Measurements from ENCODE around the gene MOSPD3.
"Not testable (repeated sequence)": the region's sequence is repeated elsewhere in the genome, so short reads cannot be mapped to it uniquely, and the experiment has no call there.

The MOSPD3 gene

GRCh38 chr7:100641860-100642533 lies 29.7 kb downstream of the MOSPD3 start:
- no peak overlapping the region for H3K4me3 ChIP-seq (ENCODE audit: low read depth, low read length)
- TF ChIP-seq, protein P1, sequence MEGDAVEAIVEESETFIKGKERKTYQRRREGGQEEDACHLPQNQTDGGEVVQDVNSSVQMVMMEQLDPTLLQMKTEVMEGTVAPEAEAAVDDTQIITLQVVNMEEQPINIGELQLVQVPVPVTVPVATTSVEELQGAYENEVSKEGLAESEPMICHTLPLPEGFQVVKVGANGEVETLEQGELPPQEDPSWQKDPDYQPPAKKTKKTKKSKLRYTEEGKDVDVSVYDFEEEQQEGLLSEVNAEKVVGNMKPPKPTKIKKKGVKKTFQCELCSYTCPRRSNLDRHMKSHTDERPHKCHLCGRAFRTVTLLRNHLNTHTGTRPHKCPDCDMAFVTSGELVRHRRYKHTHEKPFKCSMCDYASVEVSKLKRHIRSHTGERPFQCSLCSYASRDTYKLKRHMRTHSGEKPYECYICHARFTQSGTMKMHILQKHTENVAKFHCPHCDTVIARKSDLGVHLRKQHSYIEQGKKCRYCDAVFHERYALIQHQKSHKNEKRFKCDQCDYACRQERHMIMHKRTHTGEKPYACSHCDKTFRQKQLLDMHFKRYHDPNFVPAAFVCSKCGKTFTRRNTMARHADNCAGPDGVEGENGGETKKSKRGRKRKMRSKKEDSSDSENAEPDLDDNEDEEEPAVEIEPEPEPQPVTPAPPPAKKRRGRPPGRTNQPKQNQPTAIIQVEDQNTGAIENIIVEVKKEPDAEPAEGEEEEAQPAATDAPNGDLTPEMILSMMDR (IDR thresholded peaks at IDR 0.05; ENCODE audit: insufficient read depth, low read length, missing control alignments), result no peak
- CTCF ChIA-PET, result no interaction called here
- POLR2A ChIA-PET, result no interaction called here
- no peak for DNase-seq (ENCODE audit: low read depth, low spot score)

- no peak for DNase-seq (ENCODE audit: low read depth, low spot score)
- no peak overlapping the region for H3K4me3 ChIP-seq (ENCODE audit: low read depth, low read length)
- ChIA-PET POLR2A (no interaction called here), CTCF (no interaction called here)
- TF ChIP-seq, protein P1 (IDR thresholded peaks at IDR 0.05; ENCODE audit: insufficient read depth, low read length, missing control alignments), result no peak
Observed at GRCh38 chr7:100642534-100642907, 30.2 kb downstream of the MOSPD3 start.

- TF ChIP-seq, protein P1 (IDR thresholded peaks at IDR 0.05; ENCODE audit: insufficient read depth, low read length, missing control alignments), result no peak
- ChIA-PET CTCF (no interaction called here), POLR2A (no interaction called here)
Observed at GRCh38 chr7:100649826-100650565, 37.7 kb downstream of the MOSPD3 start.

GRCh38 chr7:100654908-100655831 lies 42.8 kb downstream of the MOSPD3 start:
- CTCF ChIA-PET, result interaction anchor here (1.0 kb wide), 1 partner anchor 37 kb away, joined by 3 read pairs; no protein-coding TSS in a partner anchor

More at GRCh38 chr7:100649826-100650565, 37.7 kb downstream of the MOSPD3 start:
- DNase-seq (ENCODE audit: low read depth, low spot score), result no peak
- H3K4me3 ChIP-seq (ENCODE audit: low read depth, low read length), result no peak overlapping the region

DNA sequence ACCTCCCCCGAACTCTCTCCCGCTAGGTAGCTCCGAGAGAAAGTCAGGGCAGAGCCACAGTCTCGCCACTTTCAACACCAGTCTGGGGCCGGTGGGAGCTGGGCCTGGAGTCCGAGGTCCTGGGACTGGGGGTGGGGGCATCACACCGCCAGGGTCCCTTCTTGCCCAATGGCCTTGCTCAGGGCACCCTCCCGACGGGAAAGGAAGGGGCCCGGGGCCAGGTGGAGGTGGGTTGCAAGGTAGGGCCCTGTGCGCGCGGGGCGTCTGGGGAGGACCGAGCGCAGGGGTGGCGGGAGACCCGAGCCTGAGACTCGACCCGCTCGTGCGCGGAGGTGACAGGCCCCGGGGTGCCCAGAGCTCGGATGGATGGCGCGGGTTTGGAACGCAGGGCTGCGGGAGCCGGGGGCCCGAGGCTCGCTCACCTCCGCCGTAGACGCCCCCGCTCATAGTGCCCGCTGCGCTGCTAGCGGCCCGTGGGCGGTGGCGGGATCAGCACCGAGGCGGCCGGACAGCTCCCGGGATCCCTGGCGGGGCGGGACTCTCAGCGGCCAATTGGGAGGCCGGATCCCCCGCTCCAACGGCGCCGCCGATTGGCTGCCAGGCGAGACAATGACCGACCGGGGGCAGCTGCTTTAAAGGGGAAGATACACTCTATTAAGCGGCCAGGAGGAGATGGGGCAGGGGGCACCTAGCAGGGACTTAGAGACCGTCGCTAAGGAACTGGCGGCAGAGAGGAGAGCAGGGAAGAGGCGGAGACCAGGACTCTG lies 43.8 kb downstream of the MOSPD3 start, which contains the start of gene ACTL6B:
TSS of gene ACTL6B (minus strand) at position 541 of the 767 bp plus-strand sequence. CDS start at position 447, 94 bp downstream.
- H3K4me3 ChIP-seq (ENCODE audit: low read depth, low read length), result no peak within 1 kb of the TSS
- DNase-seq (ENCODE audit: low read depth, low spot score), result no peak
- ChIA-PET CTCF (interaction anchor here (0.9 to 1.0 kb wide), 2 partner anchors 22 to 96 kb away, joined by 4 read pairs; no protein-coding TSS in a partner anchor), POLR2A (no interaction called here)
- TF ChIP-seq, protein P1 (IDR thresholded peaks at IDR 0.05; ENCODE audit: insufficient read depth, low read length, missing control alignments), result no peak

More at GRCh38 chr7:100654908-100655831, 42.8 kb downstream of the MOSPD3 start:
- POLR2A ChIA-PET, result no interaction called here
- DNase-seq (ENCODE audit: low read depth, low spot score), result no peak
- no peak overlapping the region for H3K4me3 ChIP-seq (ENCODE audit: low read depth, low read length)
- TF ChIP-seq, protein P1 (IDR thresholded peaks at IDR 0.05; ENCODE audit: insufficient read depth, low read length, missing control alignments), result no peak

- DNase-seq (ENCODE audit: low read depth, low spot score); CTCF ChIA-PET; POLR2A ChIA-PET; H3K4me3 ChIP-seq (ENCODE audit: low read depth, low read length): not testable (repeated sequence)
Observed at GRCh38 chr7:100662194-100662776, 49.9 kb downstream of the MOSPD3 start.

Measured in AG04449 (cell line).